B cell (primary cell): ENCODE measurements around the gene ACMSD.

Experiments used
- CTCF ChIP-seq: fragments of 200-600 bp; IDR thresholded peaks from one replicate; pipeline ENCODE4 v1.8.0; 2022; ENCODE audit warnings: antibody characterized with exemption, mild to moderate bottlenecking
- EZH2 ChIP-seq: IDR thresholded peaks from 2 replicates; pipeline ENCODE4 v1.6.1; 2012; ENCODE audit warnings: borderline replicate concordance, low read depth, mild to moderate bottlenecking, moderate library complexity, low read length; ENCODE audit not compliant: insufficient read depth, poor library complexity, severe bottlenecking

- no peak for TF ChIP-seq CTCF
- TF ChIP-seq EZH2: no peak
Observed at GRCh38 chr2:134815741-134816140, 22.7 kb upstream of the ACMSD start.
